NB4 (cell line): Measurements from ENCODE around the gene PNMA8C.
A peak's percentile ranks its signal among the peaks of the same experiment; 100 is the strongest.
"Not testable (repeated sequence)": the region's sequence is repeated elsewhere in the genome, so short reads cannot be mapped to it uniquely, and the experiment has no call there.

ENCODE experiments used
- DNase-seq: peaks from one replicate; pipeline ENCODE4 v3.0.0; 2010; ENCODE audit warnings: low read depth
- H3K4me3 ChIP-seq: one replicate; pipeline ENCODE4 v1.5.1; 2011; ENCODE audit warnings: mild to moderate bottlenecking, low read depth, low read length, moderate library complexity
- MYC ChIP-seq: IDR thresholded peaks from 2 replicates; pipeline ENCODE4 v1.6.1; 2011; ENCODE audit warnings: low read depth, low read length
- POLR2A ChIP-seq: IDR thresholded peaks from 2 replicates; pipeline ENCODE4 v1.6.1; 2011; ENCODE audit warnings: mild to moderate bottlenecking; ENCODE audit not compliant: insufficient read length; ENCODE audit errors: extremely low read depth
- TF ChIP-seq, protein P1 (sequence below): IDR thresholded peaks from 2 replicates; pipeline ENCODE4 v1.6.1; 2011; ENCODE audit warnings: low read depth, low read length
- TF ChIP-seq, protein P2 (sequence below): IDR thresholded peaks from one replicate; pipeline ENCODE4 v1.5.1; 2012; ENCODE audit warnings: low read depth, low read length

PNMA8C gene

DNA sequence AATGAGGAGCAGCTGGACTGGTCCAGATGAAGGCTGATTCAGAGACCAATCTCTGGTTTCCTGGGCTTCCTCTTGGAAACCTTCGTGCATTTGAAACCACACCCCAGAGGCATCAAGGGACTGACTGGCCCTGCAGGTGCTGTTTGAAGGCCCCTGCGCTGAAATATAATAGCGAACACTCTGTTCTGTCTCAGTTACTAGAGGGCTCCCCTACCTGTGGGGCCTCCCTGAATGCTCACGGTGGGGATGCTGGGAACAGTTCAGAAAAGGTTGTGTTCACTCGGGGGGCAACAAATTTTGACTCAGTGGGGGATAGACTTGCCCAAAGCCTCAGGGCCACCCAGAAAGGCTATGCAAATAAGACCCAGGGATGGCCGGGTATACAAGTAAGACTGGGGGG is 21.8 kb downstream of the PNMA8C start:
- DNase-seq = no peak
- TF ChIP-seq, protein P1, sequence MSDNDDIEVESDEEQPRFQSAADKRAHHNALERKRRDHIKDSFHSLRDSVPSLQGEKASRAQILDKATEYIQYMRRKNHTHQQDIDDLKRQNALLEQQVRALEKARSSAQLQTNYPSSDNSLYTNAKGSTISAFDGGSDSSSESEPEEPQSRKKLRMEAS = no peak
- H3K4me3 ChIP-seq = no peak overlapping the region

DNA sequence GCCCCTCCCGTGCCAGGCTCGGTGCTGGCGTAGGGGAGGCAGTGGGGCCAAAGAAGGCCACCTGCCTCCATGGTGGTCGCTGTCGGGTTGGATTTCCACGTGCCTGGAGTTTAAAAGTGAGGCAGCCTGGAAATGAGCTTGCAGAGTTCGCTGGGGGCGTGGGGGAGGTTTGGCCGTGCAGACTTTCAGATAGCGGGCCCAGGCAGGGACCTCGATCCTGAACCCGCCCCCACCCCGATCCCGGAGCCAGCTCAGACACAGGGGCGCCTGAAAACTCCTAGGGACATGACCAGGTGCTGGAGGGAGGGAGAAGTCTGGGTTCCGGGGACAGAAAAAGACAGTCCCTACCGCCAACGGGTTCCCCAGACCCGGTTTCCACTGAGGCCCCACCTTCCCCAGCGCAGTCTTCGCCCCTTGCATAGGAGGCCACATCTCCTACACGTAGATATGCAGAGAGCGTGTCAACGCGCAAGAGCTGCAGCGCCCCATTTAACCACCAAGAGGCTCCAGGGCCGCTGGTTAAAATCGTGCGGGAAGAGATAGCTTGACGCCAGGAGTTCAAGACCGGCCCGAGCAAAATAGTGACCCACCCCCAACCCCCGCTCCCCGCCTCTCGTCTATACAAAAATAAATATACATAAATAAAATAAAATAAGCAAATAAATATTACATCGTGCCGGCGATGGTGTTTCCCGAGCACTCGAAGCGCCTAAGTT is 23.8 kb downstream of the PNMA8C start:
- DNase-seq = peak; percentile 54
- TF ChIP-seq MYC (peak; percentile 5; the same call in 1 of the 2 replicates), POLR2A (no peak)
- TF ChIP-seq, protein P1 = no peak; the same call in 1 of the 2 replicates
- TF ChIP-seq, protein P2, sequence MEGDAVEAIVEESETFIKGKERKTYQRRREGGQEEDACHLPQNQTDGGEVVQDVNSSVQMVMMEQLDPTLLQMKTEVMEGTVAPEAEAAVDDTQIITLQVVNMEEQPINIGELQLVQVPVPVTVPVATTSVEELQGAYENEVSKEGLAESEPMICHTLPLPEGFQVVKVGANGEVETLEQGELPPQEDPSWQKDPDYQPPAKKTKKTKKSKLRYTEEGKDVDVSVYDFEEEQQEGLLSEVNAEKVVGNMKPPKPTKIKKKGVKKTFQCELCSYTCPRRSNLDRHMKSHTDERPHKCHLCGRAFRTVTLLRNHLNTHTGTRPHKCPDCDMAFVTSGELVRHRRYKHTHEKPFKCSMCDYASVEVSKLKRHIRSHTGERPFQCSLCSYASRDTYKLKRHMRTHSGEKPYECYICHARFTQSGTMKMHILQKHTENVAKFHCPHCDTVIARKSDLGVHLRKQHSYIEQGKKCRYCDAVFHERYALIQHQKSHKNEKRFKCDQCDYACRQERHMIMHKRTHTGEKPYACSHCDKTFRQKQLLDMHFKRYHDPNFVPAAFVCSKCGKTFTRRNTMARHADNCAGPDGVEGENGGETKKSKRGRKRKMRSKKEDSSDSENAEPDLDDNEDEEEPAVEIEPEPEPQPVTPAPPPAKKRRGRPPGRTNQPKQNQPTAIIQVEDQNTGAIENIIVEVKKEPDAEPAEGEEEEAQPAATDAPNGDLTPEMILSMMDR = no peak
- H3K4me3 ChIP-seq = peak overlapping the region; percentile 48

DNA sequence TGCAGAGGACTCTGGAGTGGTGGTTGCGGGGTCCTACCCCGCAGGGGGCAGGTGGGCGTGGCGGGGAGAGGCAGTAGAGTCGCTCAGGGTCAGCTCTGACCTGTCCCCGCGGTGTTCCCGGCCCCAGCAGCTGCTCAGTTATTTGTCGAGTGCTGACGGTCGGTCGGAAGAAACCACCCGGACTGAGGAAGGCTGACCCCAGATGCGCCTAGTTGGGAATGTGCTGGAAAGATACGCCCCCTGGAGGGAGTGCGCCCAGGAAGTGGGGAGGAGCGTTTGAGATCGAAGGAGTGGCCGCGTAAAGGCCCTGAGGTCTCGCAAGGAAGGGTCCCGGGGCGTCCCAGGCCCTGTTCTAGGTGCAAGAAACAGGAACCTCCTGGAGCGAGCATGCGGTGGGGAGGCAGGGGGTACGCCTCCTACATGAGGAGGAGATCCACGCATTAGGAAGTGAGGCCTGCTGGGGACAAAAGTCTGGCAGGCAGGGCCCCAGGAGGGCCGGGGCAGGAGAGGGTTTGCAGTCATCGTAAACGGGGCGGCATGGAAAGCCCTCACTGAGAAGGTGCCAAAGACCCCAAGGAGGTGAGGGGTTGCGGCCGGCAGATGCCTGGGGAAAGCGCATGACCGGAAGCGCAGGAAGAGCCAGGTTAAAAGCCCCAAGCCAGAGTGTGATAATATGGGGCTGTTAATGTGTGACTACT is 24.5 kb downstream of the PNMA8C start:
- DNase-seq = peak; percentile 95
- peak overlapping the region; percentile 48 for H3K4me3 ChIP-seq
- no peak for TF ChIP-seq POLR2A
- TF ChIP-seq, protein P2 = no peak
- TF ChIP-seq, protein P1 = peak; percentile 91
- peak; percentile 90 for TF ChIP-seq MYC

DNA sequence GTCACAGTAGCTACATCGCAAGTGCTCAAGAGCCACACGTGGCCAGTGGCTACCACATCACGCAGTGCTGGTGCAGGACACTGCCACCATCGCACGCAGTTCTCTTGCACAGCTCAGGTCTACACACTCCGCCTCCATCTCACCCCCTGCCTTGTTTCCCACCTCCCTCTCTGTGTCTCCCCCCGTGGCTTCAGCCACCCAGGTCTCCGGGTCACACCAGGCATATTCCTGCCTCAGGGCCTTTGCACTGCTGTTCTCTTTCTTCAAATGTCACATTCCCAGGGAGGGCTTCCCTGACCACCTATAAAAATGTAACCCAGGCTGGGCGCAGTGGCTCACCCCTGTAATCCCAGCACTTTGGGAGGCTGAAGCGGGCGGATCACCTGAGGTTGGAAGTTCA is 26.0 kb downstream of the PNMA8C start:
- no peak for DNase-seq
- TF ChIP-seq, protein P2 = no peak
- TF ChIP-seq, protein P1 = no peak
- TF ChIP-seq POLR2A (no peak), MYC (no peak)
- H3K4me3 ChIP-seq = no peak overlapping the region

DNA sequence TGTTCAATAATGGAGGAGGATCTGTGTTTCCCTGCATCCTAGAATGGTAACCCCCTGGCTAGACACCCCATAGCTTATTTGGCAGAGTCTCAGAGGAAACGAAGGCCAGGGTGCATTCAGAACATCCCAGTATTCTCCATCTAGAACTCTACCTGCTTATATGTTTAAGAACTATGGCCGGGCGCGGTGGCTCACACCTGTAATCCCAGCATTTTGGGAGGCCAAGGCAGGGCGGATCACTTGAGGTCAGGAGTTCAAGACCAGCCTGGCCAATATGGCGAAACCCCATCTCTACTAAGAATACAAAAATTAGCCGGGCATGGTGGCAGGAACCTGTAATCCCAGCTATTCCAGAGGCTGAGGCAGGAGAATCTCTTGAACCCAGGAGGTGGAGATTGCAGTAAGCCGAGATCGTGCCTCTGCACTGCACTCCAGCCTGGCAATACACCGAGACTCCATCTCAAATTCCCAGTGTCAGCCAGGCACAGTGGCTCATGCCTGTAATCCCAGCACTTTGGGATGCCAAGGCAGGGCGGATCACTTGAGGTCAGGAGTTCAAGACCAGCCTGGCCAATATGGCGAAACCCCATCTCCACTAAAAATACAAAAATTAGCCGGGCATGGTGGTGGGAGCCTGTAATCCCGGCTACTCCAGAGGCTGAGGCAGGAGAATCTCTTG is 30.8 kb downstream of the PNMA8C start:
- not testable (repeated sequence) for DNase-seq, H3K4me3 ChIP-seq

DNA sequence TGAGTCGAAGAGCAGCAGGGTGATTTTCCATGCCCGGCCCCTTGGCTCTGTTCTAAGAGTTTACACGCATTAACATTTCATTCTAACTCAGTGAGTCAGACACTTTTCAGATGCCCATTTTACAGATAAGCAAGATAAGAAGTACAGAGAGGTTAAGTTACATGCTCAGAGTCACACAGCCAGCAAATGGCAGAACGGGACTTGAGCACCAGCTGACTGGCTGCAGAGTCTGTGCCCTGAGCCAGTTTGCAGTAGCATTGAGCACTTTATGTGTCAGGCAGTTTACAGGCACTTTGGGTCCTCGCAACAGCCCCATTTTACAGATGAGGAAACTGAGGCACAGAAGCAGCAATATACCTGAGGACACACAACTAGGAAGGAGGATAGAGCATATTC is 34.3 kb downstream of the PNMA8C start:
- DNase-seq = peak; percentile 47
- no peak overlapping the region for H3K4me3 ChIP-seq
- TF ChIP-seq, protein P2 = no peak
- TF ChIP-seq, protein P1 = no peak
